ENCODE data around the gene USP22.

The USP22 gene

DNA sequence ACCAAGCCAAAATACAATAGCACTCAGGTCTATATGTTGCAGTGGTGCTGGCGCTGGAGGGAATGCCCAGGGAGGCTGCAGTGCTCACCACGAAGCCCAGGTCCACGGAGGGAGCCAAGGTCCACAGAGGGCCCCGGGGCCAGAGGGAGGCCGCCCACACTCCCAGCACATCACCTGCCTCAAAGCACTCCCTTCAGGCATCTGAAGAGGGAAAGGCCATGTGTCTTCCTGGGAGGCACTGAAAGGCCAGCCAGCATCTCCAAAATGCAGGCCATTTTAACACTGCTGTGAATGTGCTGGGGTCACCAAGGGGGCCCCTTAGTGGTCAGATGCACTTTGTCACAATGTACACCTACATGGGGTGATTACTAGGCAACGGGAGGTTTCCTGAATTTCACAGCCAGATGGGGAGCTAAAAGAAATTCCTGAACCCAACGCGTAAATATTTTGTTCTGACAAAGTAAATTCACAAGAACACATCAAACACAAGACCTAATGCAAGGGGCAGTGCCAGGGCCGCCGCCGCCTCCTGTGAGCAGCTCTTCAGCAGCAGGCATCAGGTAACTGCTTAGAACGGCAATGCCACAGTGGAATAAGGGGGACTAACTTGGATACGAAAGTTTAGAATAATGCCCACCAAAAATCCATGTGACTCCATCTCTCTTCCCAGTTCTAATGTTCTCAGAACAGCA lies 42.8 kb downstream of the USP22 start:
- DNase-seq: no peak

GRCh38 chr17:20999044-20999573 lies 43.7 kb downstream of the USP22 start:
- no peak for DNase-seq

- DNase-seq: no peak
These were observed 44.2 kb downstream of the USP22 start for GRCh38 chr17:20998571-20999043.

GRCh38 chr17:20997711-20998570 lies 44.9 kb downstream of the USP22 start:
- no peak for DNase-seq

DNA sequence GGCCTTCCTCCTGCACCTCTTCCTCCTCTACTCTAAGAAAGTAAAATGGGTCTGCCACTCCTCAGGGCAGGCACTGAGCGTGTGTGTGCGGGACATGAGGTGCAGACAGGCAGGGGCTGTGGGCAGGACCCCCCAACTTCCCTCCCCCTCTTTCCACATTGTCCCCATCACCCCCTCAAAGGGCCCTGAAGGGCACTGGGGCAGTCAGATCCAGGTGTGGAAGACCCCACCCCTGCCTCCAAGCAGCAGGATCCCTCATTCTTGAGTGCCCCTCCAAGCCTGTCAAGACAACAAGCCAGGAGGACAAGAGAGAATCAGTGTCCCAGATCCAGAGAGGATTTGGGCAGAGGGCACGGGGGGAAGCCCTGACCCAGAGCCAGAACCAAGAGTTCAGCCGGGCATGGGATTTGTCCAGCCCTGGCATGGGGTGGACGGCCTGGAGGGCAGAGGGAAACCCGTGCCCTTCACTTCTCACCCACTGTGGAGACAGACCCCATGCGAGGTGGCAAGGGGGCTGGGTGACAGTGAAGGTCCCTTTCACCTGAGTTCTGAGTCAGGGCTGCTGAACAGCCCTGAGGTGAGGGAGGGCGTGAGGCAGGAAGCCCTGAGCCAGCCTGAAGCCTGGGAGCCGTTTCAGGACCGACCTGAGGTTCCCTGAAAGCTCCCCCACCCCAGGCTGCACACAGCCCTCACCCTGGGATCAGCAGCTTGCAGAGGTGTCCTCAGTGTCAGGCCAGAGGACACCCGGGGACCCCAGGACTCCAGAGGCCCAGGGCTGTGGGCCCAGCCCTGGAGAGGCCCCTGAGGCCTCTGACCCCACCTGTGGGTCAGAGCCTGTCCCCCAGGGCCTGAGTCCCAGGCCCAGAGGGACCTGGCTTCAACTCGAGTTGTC lies 45.8 kb downstream of the USP22 start:
- DNase-seq: no peak

GRCh38 chr17:20995873-20996723 lies 46.7 kb downstream of the USP22 start:
- DNase-seq: no peak

GRCh38 chr17:20995164-20995872 lies 47.5 kb downstream of the USP22 start:
- DNase-seq: no peak

DNA sequence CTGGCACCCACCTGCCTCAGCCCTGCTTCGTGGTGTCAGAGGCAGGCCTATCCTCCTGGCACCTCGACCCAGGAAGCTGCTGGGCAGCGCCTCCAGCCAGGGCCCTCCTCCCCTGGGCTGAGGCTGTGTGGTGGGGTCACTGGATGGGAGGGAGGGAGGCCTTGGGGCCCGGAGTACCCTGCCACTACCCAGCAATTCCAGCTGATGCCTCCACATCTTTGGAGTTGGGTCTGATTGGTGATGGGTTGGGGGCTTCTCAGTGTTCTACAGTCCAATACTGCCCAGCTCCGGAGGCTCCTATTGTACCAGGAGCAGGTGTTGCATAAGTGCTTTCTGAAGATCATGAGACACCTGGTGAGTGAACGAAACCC lies 48.0 kb downstream of the USP22 start:
- no peak for DNase-seq

DNA sequence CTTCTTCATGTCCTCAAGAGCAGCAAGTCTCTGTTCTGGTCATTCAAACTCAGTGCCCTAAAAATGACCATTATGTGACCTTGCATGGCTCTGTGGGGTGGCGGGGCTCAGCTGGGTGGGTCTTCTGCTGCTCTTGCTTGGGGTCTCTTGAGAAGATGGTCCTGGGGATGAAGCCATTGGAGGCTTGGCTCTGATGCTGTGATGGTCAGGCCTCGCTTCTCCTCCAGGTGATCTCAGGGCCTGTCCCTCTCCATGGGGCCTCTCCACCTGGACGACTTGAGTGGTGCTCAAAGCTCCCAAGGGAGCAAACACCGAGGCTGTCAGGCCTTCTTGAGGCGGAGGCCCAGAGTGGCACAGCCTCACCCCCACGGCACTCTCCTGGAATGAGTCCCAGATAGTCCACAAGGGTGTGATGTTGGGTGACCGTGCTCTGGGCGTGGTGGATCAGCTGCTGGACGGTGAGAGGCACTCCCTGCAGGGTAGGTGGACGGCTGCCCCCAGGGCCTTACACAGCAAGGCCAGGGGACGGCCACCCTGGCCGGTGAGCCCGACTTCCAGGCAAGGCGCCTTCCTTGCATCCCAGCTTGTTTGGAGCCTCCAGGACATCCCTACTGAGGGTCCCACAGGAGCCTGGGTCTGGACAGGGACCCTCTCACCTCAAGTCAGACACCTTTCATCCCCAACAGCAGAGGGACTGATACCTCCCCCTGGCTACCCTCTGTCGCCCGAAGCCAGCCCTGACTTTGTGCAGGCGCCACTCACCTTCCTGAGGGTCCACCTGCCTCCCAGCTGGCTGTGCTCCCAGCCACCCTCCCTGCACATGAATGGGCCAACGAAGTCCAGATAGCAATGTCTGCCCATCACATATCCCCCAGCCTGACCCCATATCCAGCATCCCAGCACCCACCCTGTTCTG lies 48.7 kb downstream of the USP22 start:
- no peak for DNase-seq

DNA sequence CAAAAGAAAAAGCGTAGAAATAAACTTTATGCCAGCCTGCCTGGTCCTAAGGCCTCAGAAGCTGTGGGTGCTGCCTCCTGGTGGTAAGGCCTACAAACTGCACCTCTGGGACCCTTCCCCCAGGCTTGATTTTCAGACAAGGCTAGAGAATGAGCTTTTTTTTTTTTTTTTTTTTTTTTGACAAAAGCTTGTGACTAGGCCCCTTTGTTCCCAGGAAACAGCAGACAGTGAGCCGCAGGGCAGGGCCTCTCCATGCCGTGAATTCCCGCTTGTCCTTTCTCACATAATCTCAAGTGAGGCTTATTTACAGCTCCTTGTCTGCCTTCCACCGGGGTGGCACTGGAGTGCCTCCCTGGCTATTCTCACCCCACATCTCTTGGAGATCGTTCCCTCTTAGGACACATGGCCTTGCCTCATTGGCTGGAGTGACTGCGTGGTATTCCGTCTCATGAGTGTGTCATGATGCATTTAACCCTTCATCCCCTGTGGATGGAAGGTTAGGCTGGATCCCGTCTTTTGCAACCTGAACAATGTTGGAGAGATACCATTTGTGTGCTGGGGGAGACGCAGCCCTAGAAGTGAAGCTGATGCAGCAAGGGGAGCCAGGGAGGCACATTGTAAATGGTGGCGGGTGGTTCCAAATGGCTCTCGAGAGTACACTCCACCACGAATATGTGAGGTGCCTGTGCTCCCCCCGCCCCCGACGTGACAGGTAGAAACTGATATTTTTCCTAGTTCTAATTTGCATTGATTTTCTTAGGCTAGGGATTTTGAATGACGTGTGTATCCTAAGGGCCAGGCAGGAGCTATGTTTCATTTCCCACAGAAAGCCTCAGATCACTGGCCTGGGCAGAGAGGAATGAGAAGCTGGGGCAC lies 49.6 kb downstream of the USP22 start:
- no peak for DNase-seq

DNA sequence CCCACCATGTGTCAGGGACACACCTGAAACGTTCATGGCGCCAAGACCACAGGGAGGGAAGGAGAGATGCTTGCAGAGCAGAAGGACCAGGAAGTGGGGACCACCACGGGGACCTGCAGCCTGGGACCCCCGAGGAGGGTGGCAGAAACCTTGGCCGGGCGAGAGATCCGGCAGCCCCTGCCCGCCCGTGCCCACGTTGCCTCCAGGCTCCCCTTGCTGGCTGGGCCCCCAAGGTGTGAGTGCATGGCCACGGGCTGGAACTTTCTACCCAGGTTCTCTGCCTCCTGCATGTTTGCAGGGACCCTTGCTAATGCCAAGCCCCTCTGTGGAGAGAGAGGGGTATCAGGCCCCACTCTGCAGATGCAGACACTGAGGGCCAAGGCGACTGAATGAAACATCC lies 50.4 kb downstream of the USP22 start:
- no peak for DNase-seq

DNA sequence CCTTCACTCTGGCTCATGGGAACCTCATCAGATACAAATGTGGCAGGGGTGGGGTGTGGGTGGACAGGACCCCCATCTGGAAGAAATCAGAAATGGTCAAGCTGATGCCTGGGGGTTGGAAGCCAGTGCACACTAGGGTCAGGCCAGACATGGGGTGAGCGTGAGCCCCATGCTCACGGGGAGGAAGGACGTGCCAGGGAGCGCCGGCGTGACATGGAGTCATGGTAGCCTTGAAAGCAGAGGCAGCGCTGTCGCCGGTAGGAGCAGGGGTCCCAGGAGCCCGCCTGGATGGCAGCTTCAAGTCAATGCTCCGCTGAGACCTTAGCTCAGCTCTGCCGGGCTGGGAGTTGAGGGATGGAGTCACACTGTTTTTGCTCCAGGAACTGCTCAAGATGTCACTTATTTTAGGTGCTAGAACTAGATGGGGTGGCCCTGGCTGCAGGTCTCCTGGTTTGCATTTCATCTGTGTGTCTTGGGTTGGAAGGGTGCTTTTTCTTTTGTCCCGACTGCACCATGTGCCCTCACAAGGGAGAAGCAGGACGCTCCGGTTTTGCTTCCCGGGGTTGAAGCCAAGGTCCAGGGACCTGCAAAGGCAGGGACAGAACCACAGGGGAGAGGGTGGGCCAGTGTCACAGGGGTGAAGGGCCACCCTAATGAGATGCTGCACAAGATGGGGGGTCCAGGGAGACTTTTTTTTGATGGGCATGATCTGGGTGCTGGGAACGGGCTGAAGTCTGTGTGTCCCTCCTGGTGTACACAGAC lies 51.4 kb downstream of the USP22 start:
- DNase-seq: no peak

- no peak for DNase-seq
These were observed 52.6 kb downstream of the USP22 start for GRCh38 chr17:20989991-20990855.

- DNase-seq: no peak
These were observed 53.3 kb downstream of the USP22 start for GRCh38 chr17:20989481-20989880.

DNA sequence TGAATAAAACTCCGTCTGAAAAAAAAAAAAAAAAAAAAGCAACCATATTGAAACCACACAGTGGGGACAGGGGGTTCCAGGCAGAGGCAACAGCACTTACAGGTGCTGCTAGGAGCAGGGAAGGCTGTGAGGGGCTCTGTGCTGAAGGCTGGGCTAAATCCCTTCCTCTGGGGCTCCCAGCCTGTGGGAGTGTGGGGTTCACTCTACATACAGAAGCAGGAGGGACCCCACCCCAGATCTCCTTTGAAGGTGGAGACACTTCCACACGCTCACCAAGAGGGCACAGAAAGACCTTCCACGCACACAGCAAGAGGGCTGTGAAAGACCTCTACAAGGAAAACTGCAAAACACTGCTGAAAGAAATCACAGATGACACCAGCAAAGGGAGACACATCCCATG lies 53.9 kb downstream of the USP22 start:
- no peak for DNase-seq

DNA sequence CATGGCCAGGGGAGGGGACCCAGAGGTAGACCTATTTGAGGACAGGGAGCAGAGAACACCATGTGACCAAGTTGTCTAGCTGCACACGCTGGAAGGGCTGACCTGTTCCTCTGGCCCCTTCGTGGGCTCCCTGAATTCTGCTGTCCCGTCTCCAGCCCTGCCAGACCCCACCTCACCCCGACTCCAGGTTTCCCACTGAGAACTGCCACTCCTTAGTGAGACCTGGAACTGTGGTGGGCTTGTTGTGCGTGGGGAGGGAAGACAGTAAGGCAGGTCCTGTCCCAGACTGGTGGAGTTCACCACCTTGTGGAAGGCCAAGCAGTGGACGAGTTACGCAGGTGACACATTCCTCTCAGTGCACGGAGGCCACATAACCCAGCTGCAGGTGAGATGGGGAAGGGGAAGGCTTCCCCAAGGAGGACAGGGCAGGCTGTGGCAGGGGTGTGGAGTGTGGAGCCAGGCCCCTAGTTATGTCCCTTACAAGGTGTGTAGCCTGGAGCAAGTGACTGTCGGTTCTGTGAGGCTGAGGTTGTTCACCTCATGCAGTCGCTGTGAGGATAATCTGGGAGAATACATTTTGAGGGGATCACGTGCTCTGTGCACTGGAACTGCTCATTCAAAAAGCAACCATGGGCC lies 54.7 kb downstream of the USP22 start:
- DNase-seq: no peak

DNA sequence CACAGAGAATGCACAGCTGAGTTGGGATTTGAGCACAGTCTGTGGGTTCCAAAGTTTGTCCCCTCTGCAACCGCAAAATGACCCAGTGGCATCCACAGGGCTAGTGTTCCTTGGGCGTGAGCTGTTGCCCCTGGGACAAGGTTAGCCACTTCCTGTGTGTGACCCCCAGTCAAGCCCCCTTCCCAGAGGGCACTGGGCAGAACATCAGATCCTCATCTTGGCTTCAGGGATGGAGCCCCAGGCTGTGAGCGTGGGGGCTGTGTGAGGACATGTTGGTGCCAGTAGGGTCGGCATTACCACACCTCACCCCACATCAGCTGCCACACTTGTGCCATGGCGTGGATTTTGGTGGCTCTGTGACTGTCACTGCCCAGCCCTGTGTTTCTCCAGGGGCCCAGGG lies 55.3 kb downstream of the USP22 start:
- DNase-seq: no peak
